HG02642 (cell line): ENCODE data around the gene CRB2.

Experiments
- ATAC-seq: cut with Tn5 transposase; IDR thresholded peaks from one replicate; pipeline ENCODE4 v1.9.1; 2021; ENCODE audit warnings: mild to moderate bottlenecking; ENCODE audit not compliant: unreplicated experiment, poor library complexity

CRB2 gene

DNA sequence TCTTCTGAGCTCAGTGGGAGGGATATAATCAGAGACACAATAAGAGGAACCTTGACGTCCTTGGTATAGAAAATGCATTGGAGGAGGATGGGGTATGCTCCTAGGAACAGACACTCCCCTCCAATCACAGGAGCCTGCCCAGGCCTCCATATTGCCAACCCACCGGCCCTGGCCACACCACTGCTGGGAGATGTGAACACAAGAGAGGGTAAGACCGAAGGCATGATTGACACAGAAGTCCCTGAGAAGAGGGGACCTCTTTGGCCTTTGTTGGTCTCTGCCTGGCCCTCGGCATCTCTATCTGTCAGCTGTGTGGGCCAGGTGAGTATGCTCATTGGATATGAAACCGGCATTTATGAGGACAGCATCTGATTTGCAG, 62.0 kb downstream of the CRB2 start:
- ATAC-seq: no peak

GRCh38 chr9:123418506-123418905, 62.5 kb downstream of the CRB2 start:
- no peak for ATAC-seq

- no peak for ATAC-seq
Measured at GRCh38 chr9:123419091-123419490, 63.1 kb downstream of the CRB2 start.

DNA sequence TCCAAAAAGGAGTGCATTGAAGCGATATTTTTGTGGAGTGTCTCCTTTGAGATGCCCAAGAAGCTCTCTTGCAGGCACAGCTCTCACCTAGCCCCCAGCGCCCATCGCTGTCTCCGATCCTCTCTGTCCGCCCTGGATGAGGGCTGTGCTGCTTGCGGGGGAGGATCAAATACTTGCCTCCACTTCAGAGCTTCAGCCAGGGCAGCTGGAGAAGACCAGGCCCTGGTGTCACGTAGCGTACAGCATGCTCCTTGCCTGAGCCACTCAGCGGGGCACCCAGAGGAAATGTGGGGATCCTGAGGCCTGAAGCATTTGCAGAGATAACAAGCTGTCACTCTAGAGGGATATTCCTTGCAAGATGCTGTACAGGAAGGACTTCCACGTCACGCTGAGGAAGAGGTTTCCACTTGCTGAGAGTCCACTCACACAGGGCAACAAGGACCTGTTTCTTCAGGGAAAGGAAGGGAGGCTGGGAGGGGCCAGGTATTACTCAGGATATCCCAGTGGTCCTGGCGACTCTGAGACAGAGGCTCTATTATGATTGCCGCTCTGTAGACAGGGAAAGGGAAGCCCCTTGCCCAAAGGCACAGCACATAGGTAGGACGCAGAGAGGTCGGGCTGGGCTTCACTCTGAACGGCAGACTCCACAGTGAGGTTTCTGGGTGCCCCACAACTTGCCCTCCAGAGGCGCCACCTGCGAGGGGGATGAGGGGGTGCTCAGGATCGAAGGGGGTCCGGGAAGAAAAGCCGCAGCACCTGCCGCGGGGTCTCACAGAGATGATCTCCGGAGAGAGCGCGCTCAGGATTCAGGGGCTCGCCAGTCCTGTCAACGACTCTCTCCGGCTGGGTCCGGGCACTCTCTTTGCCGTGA, 64.0 kb downstream of the CRB2 start:
- no peak for ATAC-seq

GRCh38 chr9:123420592-123421111, 64.7 kb downstream of the CRB2 start:
- ATAC-seq: no peak

GRCh38 chr9:123421186-123421585, 65.2 kb downstream of the CRB2 start:
- no peak for ATAC-seq

- no peak for ATAC-seq
Measured at GRCh38 chr9:123421801-123422455, 65.9 kb downstream of the CRB2 start.

- no peak for ATAC-seq
Measured at GRCh38 chr9:123422635-123423310, 66.8 kb downstream of the CRB2 start.

- no peak for ATAC-seq
Measured at GRCh38 chr9:123423311-123423640, 67.3 kb downstream of the CRB2 start.

GRCh38 chr9:123424131-123424530, 68.1 kb downstream of the CRB2 start:
- no peak for ATAC-seq

DNA sequence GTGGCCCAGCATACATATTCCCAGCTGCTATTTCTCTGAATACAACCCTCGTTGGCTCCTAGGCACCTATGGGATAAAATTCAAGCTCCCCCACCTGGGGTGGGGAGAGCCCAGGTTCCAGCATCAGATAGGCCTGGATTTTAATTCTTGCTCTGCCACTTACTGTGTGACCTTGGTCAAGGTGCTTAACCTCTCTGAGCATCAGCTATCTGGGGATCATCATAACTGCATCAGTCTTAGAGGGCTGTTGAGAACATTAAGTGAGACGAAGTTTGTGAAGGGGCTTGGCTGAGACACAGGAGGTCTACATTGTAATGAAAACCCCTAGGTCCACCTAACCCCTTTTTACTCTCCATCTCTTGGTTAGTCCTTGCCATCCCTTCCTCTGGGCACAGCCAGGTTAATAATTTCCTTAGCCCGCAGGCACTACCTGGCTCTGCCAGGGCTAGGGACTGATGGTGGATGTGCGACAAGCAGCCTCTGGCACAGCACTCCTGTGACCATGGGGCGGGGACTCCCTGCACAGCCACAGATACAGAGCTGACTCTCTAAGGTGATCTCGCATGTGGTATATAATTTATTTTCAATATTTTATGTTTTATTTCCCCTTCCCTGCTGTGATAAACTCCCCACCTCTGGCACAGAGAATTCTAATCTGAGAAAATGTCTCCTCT, 68.7 kb downstream of the CRB2 start:
- ATAC-seq: no peak

DNA sequence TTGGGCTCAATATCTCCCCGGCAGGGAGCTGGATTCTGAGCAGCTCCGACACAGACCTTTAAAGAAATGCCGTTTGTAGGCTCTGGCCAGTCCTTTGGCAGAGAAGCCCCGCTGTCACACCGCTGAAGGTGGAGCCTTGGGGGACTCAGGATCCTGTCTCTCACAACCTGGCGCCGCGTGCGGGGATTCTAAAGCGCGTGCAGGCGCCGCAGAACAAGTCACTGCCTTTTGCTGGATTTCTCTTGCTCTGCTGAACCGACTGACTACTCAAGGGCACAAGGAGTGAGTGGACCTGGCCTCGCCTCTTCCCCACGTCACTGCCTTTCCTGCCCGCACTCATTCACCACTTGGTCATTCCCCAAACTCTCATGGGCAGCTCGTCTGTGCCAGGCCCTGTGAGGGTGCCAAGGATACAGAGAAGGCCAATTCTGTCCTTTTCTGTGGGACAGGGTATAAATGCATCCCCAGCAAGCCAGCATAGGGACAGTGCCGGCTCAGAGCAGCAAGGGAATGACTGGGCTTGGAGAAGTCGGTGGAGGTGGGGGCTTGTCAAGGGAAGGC, 69.3 kb downstream of the CRB2 start:
- no peak for ATAC-seq

DNA sequence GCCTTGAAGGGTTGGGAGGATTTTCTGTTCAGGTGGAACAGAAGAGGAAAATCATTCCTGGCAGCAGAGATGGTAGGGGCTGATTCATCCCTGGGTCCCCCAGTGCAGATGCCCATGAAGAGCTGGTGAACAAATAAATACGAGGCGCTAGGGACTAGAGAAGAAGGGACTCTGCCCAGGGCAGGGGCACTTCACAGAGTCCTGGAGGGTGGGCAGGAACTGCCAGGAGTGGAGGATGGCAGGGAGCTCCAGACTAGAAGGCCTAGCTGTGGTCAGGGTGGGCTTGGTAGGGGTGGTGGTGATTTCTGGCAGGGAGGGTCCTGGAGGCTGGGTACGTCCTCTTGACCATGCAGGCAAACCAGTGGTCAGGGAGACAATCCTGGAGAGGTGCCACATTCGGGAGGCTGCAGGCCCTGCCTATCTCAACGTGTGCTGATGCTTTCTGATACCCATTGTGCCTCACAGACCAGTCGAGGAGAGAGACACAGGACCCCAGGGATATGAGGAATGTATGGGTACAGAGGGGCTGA, 69.9 kb downstream of the CRB2 start:
- ATAC-seq: no peak

GRCh38 chr9:123426406-123426805, 70.4 kb downstream of the CRB2 start:
- ATAC-seq: no peak
